ENCODE data around the gene IL4I1. TPM values are rescaled to one million over a fixed set of nuclear protein-coding genes. Genes with fewer than 3 reads are reported as not detected.
"Not testable (repeated sequence)": the region's sequence is repeated elsewhere in the genome, so short reads cannot be mapped to it uniquely, and the experiment has no call there.

The IL4I1 gene
- total RNA-seq: not detected

GRCh38 chr19:49896863-49897621 is at the start of gene IL4I1:
Gene IL4I1, minus strand, starts transcription at chr19:49896887. Its CDS starts 727 bp downstream, at chr19:49896160.
- ATAC-seq: peak; percentile 35

- ATAC-seq: no peak
These were observed 49.7 kb upstream of the IL4I1 start for GRCh38 chr19:49946415-49946814.

GRCh38 chr19:49944567-49944966 is 47.9 kb upstream of the IL4I1 start:
- ATAC-seq: not testable (repeated sequence)

GRCh38 chr19:49940482-49940791 is 43.8 kb upstream of the IL4I1 start:
- no peak for ATAC-seq

- peak; percentile 20 for ATAC-seq
These were observed 43.2 kb upstream of the IL4I1 start for GRCh38 chr19:49939721-49940481.

- ATAC-seq: no peak
These were observed 42.0 kb upstream of the IL4I1 start for GRCh38 chr19:49938662-49939061.

- ATAC-seq: peak; percentile 85
These were observed 41.2 kb upstream of the IL4I1 start for GRCh38 chr19:49937750-49938381.

GRCh38 chr19:49936549-49936948 is 39.9 kb upstream of the IL4I1 start:
- ATAC-seq: no peak

GRCh38 chr19:49933643-49934042 is 37.0 kb upstream of the IL4I1 start:
- no peak for ATAC-seq

GRCh38 chr19:49932731-49933131 is 36.0 kb upstream of the IL4I1 start:
- ATAC-seq: no peak

GRCh38 chr19:49932041-49932451 is 35.4 kb upstream of the IL4I1 start:
- no peak for ATAC-seq

- ATAC-seq: no peak
These were observed 34.8 kb upstream of the IL4I1 start for GRCh38 chr19:49931293-49932040.

GRCh38 chr19:49930483-49931011 is 33.9 kb upstream of the IL4I1 start:
- ATAC-seq: no peak

GRCh38 chr19:49929611-49930482 is 33.2 kb upstream of the IL4I1 start:
- ATAC-seq: peak; percentile 85

- peak; percentile 66 for ATAC-seq
These were observed 32.5 kb upstream of the IL4I1 start, which contains the start of the genes ATF5 and NUP62 for GRCh38 chr19:49929121-49929610. Gene ATF5, plus strand, starts transcription at chr19:49929205. Its CDS starts 1,646 bp downstream, at chr19:49930851. Gene NUP62, minus strand, starts transcription at chr19:49929504. Its CDS starts 19,697 bp downstream, at chr19:49909807.

GRCh38 chr19:49927526-49928264 is 31.0 kb upstream of the IL4I1 start:
- ATAC-seq: no peak

GRCh38 chr19:49926515-49926914 is 29.8 kb upstream of the IL4I1 start:
- no peak for ATAC-seq

GRCh38 chr19:49925486-49925885 is 28.8 kb upstream of the IL4I1 start:
- ATAC-seq: no peak

- not testable (repeated sequence) for ATAC-seq
These were observed 28.2 kb upstream of the IL4I1 start for GRCh38 chr19:49924881-49925210.
